ENCODE measurements around the gene IL31.

IL31 gene

GRCh38 chr12:122128481-122128880 lies 45.5 kb downstream of the IL31 start:
- DNase-seq (ENCODE audit: low read depth in 2 of 2), result no peak

GRCh38 chr12:122127839-122128238 lies 46.2 kb downstream of the IL31 start:
- DNase-seq (ENCODE audit: low read depth in 2 of 2), result no peak

- DNase-seq (ENCODE audit: low read depth in 2 of 2), result no peak
Observed at GRCh38 chr12:122126713-122127597, 47.1 kb downstream of the IL31 start.

GRCh38 chr12:122126342-122126635 lies 47.7 kb downstream of the IL31 start:
- no peak for DNase-seq (ENCODE audit: low read depth in 2 of 2)

DNA sequence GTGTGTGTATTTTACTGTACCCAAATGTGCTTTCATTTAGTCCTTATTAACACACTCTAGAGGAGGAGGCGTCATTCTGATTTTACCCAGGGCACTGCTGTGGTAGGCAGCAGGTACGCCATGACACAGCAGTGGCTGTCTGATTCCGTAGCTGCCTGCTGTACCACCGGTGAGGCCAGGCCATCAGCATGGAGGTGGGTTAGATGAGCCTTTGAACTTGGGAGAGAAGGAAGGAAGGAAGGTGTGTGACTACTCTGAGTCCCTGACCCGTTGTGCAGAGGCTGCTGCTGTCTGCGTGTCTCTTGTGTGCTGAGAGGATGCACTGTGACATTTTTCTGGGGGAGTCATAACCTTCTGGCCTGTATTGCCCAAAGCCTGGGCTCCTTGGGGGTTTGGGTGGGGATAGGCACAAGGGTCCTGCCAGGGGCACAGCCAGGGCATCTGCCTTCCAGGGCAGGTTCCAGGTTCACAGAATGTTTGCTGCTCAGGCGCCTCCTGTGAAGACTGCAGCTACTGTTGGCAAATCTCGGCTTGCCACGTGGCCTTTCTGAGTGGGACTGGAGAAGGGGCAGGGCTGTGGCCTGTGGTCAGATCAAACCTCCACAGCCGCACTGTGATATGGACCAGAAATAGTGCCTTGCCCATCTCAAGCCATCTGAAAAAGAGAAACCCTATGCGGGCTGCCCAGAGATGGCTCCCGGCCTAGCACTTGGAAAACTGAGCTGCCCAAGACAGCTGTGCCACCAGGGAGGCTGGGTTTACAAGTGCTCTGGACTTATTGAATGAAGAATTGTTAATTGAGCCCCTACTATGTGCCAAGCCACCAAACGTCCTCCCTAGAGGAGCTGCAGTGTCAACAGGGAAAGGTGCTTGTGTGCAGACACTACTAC lies 48.3 kb downstream of the IL31 start:
- no peak for DNase-seq (ENCODE audit: low read depth in 2 of 2)

GRCh38 chr12:122124370-122124769 lies 49.7 kb downstream of the IL31 start:
- DNase-seq (ENCODE audit: low read depth in 2 of 2), result no peak

DNA sequence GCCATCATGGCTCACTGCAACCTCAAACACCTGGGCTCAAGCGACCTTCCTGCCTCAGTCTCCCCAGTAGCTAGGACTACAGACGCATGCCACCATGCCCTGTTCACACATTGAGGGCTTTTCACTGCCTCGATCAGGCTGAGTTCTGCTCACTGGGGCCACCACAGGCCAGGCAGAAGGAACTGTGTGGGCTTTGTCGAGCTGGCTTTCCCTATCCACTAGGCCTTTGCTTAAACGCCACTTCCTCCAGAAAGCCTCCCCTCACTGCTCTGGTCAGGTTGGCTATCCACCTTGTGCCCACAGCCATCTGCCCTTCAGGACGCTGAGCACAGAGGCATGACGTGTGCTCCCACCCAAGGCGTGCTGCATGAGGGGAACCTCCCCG lies 50.3 kb downstream of the IL31 start:
- no peak for DNase-seq (ENCODE audit: low read depth in 2 of 2)

DNA sequence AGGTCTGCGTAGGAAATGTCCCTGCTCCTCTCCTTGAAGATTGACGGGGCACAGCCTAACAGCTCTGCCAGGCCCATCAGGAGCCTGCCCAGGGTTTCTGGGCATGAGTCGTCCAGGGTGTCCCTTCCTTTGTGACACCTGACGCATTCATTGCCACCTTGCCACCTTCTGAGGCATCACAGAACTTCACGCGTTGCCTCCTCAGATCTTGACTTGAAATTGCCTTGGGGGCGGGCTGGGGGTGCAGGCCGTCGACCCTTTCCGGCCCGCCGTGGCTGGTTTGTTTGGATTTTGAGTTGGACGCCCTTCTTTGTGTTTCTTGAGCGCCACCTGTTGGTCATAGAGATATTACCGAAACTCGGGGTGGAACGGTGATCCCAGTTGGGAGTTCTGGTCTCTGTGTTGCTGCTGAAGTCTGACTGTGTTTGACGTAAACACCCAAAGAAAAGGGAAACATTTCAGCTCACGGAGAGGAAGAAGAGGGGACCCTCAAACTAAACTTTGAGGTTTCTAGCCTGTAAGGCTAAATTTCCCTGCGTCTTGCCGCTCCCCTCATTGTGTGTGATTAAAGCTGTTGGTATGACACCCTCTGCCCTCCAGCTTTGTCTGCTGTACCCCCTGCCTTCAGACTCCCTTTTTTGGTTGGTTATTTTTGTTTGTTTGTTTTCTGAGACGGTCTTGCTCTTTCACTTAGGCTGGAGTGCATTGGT lies 50.8 kb downstream of the IL31 start:
- peak; percentile 43 to 55 for DNase-seq (ENCODE audit: low read depth in 2 of 2)

Data from stimulated activated CD4-positive, alpha-beta T cell treated with anti-CD3 and anti-CD28 coated beads, Interleukin-15, amount 100 ng/mL, for 48 hours (primary cell).